HEK293T (cell line): ENCODE data around the gene RORB.

Experiments used
- CTCF ChIA-PET: fragments of 350-600 bp; formaldehyde crosslinking; extraction: SDS; loops from one replicate; lab custom pipeline; 2021; ENCODE audit warnings: antibody characterized with exemption, inconsistent platforms; lab: Yijun Ruan, JAX
- POLR2A ChIA-PET: fragments of 350-600 bp; formaldehyde crosslinking; extraction: SDS; loops from one replicate; lab custom pipeline; 2020; ENCODE audit warnings: antibody characterized with exemption, inconsistent platforms; lab: Yijun Ruan, JAX
- DNase-seq: peaks from one replicate; pipeline ENCODE4 v3.0.0; 2012; ENCODE audit warnings: mixed read lengths; ENCODE audit errors: extremely low spot score
- ARNT ChIP-seq: fragments of 450-650 bp; IDR thresholded peaks from 2 replicates; pipeline ENCODE4 v1.6.1; 2017; ENCODE audit warnings: mild to moderate bottlenecking
- BHLHE40 ChIP-seq: fragments of 450-650 bp; IDR thresholded peaks from 2 replicates; pipeline ENCODE4 v1.6.1; 2016; ENCODE audit warnings: mild to moderate bottlenecking, moderate library complexity, borderline replicate concordance
- CTBP1 ChIP-seq: fragments of 450-650 bp; IDR thresholded peaks from 2 replicates; pipeline ENCODE4 v1.6.1; 2016; ENCODE audit warnings: borderline replicate concordance
- ELF4 ChIP-seq: fragments of 450-650 bp; IDR thresholded peaks from 2 replicates; pipeline ENCODE4 v1.6.1; 2017; ENCODE audit warnings: antibody characterized with exemption
- FOXA1 ChIP-seq: fragments of 450-650 bp; IDR thresholded peaks from 2 replicates; pipeline ENCODE4 v1.6.1; 2016; ENCODE audit warnings: mild to moderate bottlenecking
- FOXK2 ChIP-seq: fragments of 450-650 bp; IDR thresholded peaks from 2 replicates; pipeline ENCODE4 v1.6.1; 2016; ENCODE audit warnings: mild to moderate bottlenecking
- FOXM1 ChIP-seq: fragments of 450-650 bp; IDR thresholded peaks from 2 replicates; pipeline ENCODE4 v1.6.1; 2017; ENCODE audit warnings: mild to moderate bottlenecking, borderline replicate concordance
- HDGF ChIP-seq: fragments of 450-650 bp; IDR thresholded peaks from 2 replicates; pipeline ENCODE4 v1.6.1; 2017; ENCODE audit warnings: antibody characterized with exemption, borderline replicate concordance
- L3MBTL2 ChIP-seq: fragments of 450-650 bp; conservative IDR thresholded peaks from 2 replicates; pipeline ENCODE4 v1.6.1; 2016; ENCODE audit warnings: mild to moderate bottlenecking
- LEF1 ChIP-seq: fragments of 450-650 bp; IDR thresholded peaks from 2 replicates; pipeline ENCODE4 v1.6.1; 2017; ENCODE audit warnings: mild to moderate bottlenecking, borderline replicate concordance
- NFRKB ChIP-seq: fragments of 450-650 bp; IDR thresholded peaks from 2 replicates; pipeline ENCODE4 v1.6.1; 2016; ENCODE audit warnings: mild to moderate bottlenecking, moderate library complexity
- SP1 ChIP-seq: fragments of 450-650 bp; IDR thresholded peaks from 2 replicates; pipeline ENCODE4 v1.6.1; 2017
- SUZ12 ChIP-seq: fragments of 450-650 bp; IDR thresholded peaks from 2 replicates; pipeline ENCODE4 v1.6.1; 2016; ENCODE audit warnings: mild to moderate bottlenecking
- TARDBP ChIP-seq: fragments of 450-650 bp; IDR thresholded peaks from 2 replicates; pipeline ENCODE4 v1.6.1; 2016
- ZNF384 ChIP-seq: fragments of 450-650 bp; IDR thresholded peaks from 2 replicates; pipeline ENCODE4 v1.6.1; 2016
- TF ChIP-seq, protein P1 (sequence below): fragments of 450-650 bp; IDR thresholded peaks from 2 replicates; pipeline ENCODE4 v1.6.1; 2016

The RORB gene

DNA sequence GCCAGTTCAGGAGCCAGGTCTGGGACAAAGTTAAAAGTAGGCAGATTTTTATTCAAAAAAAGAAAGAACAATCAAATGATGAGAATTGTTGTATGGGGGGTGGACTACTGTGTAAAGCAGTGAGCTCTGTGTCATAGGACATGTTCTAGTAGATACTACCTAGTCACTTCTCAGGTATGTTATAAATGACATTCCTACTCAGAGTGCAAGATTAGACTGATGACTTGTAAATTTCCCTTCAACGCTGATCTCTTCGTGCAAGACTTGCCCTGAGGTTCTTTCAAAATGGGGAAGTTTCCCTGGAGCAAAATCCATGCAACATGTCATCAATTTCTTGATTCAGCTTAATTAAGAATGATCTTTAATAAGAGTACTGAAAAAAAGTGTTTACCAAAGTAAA lies 175.1 kb downstream of the RORB start:
- ChIA-PET POLR2A (no interaction called here), CTCF (no interaction called here)
- no peak for DNase-seq
- TF ChIP-seq TARDBP (no peak), CTBP1 (no peak), LEF1 (no peak), NFRKB (no peak), SUZ12 (no peak), ARNT (no peak), BHLHE40 (no peak), FOXK2 (no peak), FOXM1 (no peak), L3MBTL2 (no peak), SP1 (no peak), HDGF (no peak), ELF4 (no peak), FOXA1 (no peak), ZNF384 (no peak)
- TF ChIP-seq, protein P1, sequence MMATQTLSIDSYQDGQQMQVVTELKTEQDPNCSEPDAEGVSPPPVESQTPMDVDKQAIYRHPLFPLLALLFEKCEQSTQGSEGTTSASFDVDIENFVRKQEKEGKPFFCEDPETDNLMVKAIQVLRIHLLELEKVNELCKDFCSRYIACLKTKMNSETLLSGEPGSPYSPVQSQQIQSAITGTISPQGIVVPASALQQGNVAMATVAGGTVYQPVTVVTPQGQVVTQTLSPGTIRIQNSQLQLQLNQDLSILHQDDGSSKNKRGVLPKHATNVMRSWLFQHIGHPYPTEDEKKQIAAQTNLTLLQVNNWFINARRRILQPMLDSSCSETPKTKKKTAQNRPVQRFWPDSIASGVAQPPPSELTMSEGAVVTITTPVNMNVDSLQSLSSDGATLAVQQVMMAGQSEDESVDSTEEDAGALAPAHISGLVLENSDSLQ: no peak

DNA sequence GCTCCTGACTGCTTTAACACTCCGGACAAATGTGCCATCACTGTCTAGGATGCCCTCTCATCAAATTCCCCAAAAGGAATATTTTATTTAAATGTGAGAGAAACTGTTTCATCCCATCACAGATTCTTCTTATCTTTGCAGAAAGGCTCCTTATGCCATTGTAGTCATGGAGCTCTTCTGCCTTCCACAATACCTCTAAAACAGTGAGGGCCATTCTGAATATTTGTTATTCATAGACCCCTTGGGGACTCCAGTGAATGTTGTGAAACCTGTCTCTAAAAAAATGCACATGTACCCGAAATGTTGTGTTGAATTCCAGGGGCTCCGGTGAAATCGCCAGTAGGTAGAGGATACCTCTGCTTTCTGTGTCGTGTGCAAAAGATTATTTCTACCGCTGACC lies 176.9 kb downstream of the RORB start:
- TF ChIP-seq ZNF384 (no peak), ARNT (no peak), ELF4 (no peak), HDGF (no peak), TARDBP (no peak), L3MBTL2 (no peak), CTBP1 (no peak), BHLHE40 (no peak), SP1 (no peak), LEF1 (no peak), FOXK2 (no peak)
- ChIA-PET CTCF (no interaction called here), POLR2A (no interaction called here)
- no peak for DNase-seq

DNA sequence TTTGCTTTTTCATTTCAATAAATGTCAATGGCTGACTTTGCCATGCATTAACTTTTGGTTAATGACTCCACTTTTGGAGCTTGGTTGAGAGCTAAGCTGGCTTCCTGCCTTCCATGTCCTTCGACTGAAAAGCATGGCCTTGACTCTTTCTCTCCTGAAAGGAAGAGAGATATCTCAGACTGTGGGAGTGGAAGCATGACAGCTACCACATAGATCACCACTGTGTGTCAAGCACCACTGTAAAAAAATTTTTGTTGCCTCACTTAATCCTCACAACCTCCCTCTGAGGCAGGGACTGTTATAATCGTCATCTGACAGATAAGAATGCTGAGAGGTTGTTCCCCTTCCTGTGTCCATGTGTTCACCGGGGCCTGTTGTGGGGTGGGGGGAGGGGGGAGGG lies 184.8 kb downstream of the RORB start:
- ChIA-PET POLR2A (no interaction called here), CTCF (no interaction called here)
- no peak for DNase-seq
- no peak for TF ChIP-seq ZNF384

DNA sequence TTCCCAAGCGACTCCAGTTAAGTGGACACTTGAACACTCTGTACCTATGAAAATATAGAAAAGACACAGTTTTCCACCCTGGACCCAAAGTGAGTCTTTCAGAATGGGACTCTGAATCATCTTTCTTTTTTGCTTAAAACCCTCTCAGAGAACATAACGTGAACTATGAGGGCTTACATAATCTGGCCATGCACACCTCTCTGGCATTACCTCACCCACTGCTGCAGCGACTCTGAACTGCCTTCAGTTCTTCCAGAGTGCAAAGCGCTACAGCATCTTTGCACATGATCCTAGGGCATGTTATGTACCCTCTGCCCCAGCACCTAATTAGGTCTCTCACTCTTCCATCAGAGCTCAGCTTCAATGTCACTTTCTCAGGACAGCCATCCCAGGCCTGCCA lies 186.2 kb downstream of the RORB start:
- no peak for TF ChIP-seq HDGF
- no peak for TF ChIP-seq ARNT
- TF ChIP-seq SP1: no peak
- ChIA-PET POLR2A (no interaction called here), CTCF (no interaction called here)
- DNase-seq: no peak

DNA sequence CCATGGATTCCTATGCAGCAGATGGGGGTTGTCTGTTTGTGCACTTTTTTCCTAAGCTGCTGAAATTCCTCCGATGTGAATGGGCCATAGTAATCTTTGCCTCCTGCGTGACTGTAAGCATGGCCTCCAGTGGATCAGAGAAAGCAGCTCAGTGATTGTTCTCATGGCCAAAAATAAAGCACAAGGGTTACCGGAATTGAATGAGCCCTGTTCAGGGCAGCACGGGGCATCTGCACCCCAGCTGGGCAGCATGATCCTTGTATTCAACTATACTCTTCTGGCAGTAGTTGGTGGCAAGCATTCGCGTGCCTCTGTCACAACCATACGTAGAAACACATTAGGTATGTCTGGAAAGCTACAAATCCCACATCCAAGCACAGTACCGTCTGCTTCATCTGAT lies 193.9 kb downstream of the RORB start:
- ChIA-PET POLR2A (no interaction called here), CTCF (interaction anchor here (0.6 kb wide), 1 partner anchor 281 kb away, joined by 3 read pairs; no protein-coding TSS in a partner anchor)
- TF ChIP-seq ARNT (no peak), CTBP1 (no peak), SUZ12 (no peak), BHLHE40 (no peak), FOXK2 (no peak), NFRKB (no peak), ZNF384 (no peak), LEF1 (no peak), FOXA1 (no peak)
- DNase-seq: no peak

DNA sequence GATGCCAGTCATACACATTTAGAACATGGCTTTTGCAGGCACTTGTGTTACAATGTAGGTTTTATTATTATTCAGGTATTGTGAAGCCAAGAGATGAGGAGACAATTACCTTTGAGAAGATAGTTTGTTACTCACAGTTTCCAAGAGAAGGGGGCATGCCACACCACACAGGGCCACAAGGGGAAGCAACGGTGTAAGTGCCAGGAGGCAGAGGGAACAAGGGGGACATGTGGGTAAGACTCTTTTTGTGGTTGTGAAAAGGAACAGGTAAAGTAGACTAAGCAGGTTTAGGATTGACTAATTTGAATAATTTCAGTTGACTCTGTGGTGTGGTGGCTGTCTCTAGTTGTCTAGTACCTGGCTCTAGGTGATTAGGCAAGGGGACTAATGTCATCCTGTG lies 199.4 kb downstream of the RORB start:
- TF ChIP-seq ELF4 (no peak), SP1 (no peak), SUZ12 (no peak), FOXK2 (no peak), NFRKB (no peak)
- ChIA-PET CTCF (no interaction called here), POLR2A (no interaction called here)
- DNase-seq: no peak

DNA sequence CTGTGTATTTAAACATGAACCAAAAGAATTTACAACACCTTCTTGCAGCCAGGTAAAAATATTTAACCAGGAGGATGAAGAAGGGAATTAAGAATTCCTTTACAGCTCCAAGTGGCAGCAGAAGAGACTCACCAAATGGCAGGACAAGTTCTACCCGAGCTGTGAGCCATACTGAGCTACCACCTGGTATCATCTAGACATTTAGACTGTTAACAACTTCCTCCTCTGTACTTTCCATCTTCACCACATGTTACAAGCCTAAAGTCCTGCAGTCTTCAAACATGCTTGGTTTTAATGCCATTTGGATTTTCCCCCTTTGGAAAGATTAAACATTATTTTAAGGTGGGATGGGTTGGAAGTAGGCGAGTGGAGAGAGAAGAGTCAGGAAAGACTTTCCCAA lies 200.4 kb downstream of the RORB start:
- POLR2A ChIA-PET: no interaction called here
- CTCF ChIA-PET: no interaction called here
- DNase-seq: no peak
- TF ChIP-seq, protein P1: no peak
- TF ChIP-seq HDGF (no peak), SP1 (no peak), CTBP1 (no peak), ELF4 (no peak)

DNA sequence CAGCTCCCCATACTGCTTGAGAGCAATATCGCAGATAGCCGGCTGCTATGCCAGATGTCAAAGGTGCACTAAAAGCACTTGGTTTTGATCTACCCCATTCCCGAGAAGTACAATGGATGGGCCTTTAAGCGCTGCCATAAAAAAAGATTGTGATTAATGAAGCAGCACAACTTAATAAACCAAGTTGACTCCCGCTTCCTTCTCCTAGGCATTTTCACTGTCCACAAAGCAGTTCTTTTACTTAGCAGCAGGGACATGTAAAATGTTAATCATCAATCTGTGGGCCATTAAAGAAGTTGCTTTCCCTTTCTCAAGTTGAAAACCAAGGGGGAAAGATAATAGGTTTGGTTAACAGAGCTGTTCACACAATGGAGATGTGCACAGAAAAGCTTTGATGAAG lies 214.2 kb downstream of the RORB start:
- ChIA-PET CTCF (no interaction called here), POLR2A (no interaction called here)
- TF ChIP-seq HDGF: no peak
- TF ChIP-seq ARNT: no peak
- DNase-seq: no peak
